Dermis microvascular lymphatic vessel endothelial cell (primary cell): ENCODE measurements around the gene TAGLN3. TPM values are rescaled to one million over a fixed set of nuclear protein-coding genes. Genes with fewer than 3 reads are reported as not detected.
"Not testable (repeated sequence)": the region's sequence is repeated elsewhere in the genome, so short reads cannot be mapped to it uniquely, and the experiment has no call there.

ENCODE experiments used
- DNase-seq, 2 donors: peaks; one replicate each; pipeline versions ENCODE4 v3.0.0 to v3.0.0-alpha.2; 2010; ENCODE audit warnings: low read depth in 2 of 2
- total RNA-seq: library from RNA; depleted of rRNA; stranded (reverse); fragments of >200 nt; gene quantifications from 2 replicates; pipeline ENCODE4 v1.2.1, GENCODE V29; 2014

Gene TAGLN3
- total RNA-seq, 1 donor from 2014 or later, result not detected

DNA sequence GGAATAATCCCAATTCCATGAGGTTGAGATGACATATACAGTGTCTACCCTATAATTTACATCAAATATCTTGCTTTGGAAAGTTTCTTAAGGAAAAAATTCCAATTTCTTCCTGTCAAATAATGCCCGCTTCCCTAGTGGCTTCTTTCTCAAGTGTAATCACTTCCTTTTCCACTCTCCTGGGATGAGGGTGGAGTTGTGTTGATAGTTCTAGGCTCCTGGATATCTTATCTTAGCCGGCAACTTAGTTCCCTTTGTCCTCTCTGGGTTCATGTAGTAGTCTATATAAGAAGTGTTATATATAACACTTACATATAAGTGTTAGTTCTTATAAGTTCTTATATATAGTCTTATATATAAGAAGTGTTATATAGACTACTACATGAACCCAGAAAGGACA is 10.9 kb downstream of the TAGLN3 start:
- no peak for DNase-seq

DNA sequence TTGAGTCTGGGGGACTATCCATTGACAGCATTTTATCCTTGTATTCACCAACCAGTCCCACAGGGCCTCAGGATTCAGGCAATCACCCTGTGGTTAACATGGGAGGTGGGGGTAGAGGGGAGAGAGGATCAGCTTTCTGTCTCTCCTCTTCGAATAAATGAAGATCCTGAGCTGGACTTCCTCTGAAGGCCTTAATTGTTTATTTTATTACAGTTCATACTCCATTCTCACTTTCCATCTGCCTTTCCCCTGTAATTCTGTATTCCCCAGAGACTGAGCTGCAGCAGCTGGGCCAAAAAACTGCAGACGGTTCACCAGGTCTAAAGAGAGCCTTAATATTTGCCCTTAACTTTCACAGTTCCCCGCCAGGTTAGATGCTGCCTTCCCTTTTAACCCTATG is 11.9 kb downstream of the TAGLN3 start:
- no peak for DNase-seq

DNA sequence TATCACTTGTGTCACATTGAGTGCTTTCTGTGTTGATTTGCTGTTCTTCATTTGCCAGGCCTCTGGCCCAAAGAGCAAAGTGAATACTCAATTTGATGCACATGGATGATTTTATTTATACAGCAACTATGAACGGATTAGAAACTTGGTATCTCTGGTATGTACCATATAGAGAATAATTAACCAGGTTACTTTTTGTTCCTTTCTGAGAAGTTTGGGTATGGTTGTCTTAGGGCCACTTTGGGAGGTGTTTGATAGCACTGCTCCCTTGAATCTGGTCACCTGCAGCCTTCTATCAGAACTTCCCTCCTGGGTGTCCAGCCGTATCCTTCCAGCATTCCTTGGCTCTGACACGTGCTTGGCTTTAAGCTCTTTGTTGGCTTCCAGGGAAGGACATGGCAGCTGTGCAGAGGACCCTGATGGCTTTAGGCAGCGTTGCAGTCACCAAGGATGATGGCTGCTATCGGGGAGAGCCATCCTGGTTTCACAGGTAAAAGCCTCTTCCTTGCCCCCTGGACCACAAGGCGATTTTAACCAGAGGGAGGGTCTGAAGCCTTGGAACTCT is 12.7 kb downstream of the TAGLN3 start:
- no peak for DNase-seq

DNA sequence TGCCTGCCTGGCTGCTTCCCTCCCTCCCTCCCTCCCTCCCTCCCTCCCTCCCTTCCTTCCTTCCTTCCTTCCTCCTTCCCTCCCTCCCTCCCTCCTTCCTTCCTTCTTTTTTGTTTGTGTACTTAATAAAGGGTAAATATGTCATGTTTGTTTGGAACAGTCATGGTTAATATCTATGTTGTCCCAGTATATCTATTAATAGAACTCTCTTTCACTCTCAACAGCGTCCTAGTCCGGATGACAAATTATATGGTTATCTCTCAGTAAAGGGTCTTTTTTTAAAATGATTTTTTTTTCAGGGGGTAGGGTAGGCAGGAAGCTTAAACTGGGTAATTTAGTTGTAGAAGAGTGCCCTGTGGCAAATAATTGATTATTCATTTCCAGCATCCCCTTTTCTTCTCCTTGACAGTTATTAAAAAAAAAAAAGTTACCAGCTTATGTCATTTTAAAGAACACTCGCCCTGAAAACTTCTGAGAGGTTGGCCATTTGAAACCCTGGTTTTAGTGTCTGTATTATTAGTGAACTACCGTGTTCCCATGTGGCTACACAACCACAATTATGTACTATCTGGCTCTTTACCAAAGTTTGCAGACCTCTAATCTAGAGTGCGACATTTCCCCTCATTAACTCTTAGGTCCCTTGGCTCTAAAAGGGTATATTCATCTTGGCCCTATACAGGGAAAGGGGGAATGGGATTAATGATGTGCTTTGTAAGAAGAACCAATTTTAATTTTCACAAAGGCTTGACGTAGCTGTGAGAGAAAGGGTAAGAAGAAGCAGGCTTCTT is 13.7 kb downstream of the TAGLN3 start:
- no peak for DNase-seq

DNA sequence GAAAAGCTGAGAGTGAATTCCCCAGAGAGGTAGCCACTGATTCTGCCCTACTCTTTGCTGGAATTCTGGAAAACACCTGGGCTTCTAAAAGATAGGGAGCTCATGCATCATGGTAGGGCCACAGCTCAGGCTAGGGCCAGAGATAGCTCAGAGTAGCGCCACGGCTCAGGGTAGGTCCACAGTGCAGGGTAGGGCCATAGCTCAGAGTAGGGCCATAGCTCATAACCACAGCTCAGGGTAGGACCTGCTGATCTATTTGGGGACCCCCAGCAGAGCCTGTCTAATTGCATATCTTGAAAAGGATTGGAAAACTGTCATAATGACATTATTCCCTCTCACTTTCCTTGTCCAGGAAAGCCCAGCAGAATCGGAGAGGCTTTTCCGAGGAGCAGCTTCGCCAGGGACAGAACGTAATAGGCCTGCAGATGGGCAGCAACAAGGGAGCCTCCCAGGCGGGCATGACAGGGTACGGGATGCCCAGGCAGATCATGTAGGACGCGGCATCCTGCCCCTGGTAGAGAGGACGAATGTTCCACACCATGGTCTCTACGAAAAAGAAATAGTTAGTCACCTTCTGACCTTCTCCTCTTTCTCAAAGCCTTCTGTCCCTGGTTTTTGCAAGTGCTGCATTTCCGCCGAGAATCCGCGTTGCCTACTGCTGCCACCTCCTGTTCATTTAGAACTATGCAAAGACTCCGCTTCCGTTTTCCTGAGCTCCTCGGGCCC is 14.5 kb downstream of the TAGLN3 start:
- DNase-seq, result peak; percentile 34 to 72

DNA sequence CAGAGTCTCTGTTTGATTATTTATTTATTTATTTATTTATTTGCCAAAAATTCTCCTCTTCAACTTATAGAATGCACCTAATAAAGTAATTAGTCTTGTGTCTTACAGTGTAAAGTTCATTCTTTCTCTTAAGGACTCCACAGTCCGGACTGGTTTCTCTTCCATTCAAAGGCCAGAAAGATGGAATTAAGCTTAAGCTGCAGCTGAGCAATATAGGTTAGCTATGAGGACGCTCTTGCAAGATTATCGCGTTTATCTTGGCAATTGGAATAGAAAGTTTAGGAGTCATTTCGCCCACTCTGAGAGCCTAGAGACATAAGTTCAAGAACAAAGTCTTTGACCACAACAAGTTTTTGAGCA is 15.0 kb downstream of the TAGLN3 start:
- DNase-seq, result no peak

DNA sequence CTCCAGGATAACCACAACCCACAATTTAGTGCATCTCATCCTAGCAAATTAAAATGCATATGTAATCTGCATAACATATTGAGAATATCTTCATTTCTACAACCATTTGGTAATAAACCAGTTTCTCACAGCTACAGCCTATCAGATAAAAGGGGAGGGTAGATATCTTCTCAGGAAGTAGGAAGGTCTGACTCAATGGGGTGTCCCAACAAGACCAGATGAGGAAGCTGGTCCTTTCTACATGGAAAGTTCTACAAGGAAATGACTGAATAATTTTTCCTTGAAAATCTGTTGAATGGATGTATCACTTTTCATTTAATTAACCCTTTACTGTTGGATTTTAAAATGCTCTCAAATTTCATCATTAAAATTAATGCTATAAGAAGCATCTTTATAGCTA is 18.4 kb downstream of the TAGLN3 start:
- DNase-seq, result no peak

DNA sequence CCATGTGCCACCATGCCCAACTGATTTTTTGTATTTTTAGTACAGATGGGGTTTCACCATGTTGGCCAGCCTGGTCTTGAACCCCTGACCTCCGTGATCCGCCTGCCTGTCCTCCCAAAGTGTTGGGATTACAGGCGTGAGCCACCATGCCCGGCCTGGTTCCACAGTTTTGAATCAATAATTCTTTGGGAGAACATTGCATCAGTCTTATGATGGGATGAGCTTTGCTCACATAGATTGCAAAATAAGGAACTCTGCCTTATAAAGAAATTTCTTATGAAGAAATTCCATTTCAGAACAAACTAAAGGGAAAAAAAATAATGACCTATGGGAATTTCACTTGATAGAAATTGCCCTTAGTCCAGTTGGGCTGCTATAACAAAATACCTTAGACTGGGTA is 20.0 kb downstream of the TAGLN3 start:
- no peak for DNase-seq

DNA sequence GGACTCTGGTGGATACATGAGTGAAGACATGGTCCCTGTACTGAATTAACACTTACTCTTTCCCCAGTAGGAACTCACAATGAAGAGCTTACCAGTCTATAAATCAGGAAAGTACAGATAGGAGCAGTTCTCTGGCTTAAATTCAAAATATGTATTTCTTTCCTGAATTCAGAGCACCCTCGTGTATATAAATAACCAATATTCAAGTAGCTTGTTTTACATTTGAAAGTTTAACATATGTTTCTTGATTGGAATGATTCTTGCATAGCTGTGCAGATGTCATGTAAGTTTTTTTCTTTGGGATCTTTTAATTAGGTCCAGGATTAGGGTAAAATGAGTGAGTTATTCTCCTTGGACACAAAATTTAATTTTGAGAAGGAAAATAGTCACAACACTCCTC is 21.0 kb downstream of the TAGLN3 start:
- no peak for DNase-seq

DNA sequence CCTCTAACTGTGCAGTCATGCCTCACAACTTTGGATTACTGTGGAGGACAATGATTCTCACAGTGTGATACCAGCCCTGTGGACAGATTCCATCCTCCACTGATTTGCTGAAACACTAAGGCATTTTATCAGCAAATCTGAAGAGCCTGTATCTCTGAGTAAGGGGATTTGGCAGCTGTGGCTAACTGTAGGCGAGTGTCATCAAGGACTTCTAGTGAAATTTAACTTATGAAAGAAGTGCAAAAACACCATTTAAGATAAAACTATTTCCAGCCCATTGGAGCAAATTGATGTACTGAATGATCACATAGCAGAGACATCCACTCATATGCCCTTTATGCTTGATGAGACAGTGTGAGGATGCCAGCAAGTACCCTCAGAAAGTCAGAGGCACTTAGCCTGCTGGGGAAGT is 22.0 kb downstream of the TAGLN3 start:
- DNase-seq, result no peak

DNA sequence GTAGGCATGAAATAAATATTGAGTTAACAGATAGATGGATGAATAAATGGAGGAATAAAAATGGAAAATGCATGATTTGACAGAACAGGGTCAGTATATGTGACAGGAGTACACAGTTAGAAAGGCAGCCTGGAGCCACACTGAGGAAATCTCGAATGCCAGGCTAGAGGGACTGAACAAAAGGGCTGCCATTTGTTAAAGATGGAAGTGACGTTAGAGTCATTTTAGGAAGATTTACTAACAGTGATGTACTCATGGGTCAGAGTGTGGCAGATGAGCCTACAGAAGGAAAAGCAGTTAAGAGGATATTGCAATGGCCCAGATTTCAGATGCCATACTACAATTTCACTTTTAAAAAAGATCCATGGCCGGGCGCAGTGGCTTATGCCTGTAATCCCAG is 28.4 kb downstream of the TAGLN3 start:
- no peak for DNase-seq

DNA sequence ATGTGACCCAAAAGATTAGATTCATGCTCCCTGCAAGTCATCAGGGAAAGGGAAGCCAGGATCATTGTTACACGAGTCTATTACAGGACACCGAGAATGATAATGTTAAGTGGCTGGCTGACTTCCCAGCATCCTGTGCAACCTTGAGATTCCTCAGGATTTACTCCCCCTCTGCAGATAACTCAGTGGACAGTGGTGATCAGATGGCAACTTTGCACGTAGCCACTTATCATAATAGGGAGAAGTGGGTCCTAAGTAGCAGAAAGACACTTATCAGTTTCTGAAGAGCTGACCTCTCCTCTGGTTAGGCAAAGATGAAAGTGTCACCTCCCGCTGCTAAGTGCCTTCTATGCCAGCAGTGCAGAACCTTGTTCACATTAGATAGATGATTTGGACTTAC is 29.1 kb downstream of the TAGLN3 start:
- DNase-seq, result no peak

DNA sequence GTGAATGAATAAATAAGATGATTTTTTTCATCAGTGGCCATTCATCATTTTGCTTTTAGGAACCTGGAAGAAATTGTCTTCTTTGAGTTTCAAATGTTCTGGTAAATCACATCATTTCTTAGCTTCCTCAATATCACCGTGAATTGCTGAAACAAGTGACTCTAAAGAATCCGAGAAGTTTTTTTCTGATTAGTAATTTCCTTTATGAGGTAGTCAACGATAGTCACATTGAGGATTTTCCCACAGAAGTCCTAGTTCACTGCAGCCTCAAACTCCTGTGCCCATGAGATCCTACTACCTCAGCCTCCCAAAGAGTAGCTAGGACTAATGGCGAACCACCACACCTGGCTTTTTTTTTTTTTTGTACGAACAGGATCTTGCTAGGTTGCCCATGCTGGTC is 32.2 kb downstream of the TAGLN3 start:
- no peak for DNase-seq

DNA sequence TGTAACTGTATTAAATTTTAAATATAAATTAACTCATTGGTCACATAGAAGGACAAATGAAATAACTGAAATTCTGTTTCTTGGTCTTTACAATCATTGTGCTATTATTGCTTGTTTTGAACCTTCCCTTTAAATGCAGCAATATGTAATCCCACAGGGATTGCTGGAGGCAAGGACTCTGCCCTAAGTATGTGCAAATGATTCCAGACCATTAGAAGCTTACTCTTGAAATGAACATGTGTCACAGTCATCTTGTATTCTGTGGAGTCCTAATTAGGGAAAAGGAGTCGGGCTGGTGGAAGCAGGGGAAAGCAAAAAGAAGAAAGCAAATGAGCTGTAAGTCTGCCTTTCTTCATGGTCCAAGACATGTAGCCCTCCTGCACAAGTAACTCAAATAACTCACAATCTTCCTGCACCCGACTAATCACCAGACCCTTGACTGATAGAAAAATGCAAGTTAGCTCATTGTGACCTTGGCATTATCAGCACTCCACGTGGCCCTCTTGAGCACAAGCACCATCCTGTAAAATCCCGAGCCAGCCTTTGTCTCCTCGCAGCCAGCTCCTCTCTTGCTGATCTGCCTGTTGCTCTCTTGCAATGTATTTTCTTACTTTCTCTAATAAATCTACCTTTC is 33.5 kb downstream of the TAGLN3 start:
- no peak for DNase-seq

DNA sequence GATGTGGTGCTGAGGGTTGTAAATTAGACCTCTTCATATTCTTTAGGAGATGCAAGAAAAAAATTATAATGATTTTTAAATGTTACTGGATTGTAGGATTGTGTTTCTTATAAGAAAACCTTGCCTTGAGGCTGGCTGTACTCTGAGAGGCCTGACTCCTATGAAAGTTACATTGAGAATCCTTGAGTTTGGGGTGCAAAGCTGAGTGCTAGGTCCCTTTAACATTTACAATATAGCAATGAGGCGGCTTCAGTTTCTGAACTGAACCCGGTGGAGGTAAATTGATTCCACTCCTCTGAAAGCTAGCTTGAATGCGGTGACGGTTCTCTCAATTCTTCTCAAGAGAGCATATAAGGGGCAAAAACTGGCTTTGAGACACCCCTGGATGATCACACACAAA is 35.7 kb downstream of the TAGLN3 start, which contains the start of gene TMPRSS7:
Gene TMPRSS7 (plus strand): TSS at position 301 of the 400 bp plus-strand sequence. CDS start 110 bp downstream, outside the sequence.
- DNase-seq, result no peak

DNA sequence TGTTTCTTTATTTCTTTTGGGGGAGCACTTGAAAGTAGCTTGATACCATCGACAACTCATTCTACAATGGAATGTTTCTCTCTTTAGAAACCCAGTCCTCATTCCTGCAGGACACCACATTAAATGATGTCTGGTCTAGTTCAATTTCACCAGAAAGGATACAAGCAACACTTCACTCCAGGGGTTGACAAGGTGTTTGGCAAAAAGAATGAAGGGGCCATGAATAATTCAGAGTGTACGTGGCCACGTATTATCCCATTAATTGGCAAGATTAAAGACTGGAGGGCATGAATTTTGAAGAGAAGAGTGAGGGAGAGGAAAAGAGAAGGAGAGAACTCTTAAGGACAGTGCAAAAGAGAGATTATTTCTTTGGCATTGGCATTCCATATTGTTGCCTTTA is 36.5 kb downstream of the TAGLN3 start:
- DNase-seq, result no peak

DNA sequence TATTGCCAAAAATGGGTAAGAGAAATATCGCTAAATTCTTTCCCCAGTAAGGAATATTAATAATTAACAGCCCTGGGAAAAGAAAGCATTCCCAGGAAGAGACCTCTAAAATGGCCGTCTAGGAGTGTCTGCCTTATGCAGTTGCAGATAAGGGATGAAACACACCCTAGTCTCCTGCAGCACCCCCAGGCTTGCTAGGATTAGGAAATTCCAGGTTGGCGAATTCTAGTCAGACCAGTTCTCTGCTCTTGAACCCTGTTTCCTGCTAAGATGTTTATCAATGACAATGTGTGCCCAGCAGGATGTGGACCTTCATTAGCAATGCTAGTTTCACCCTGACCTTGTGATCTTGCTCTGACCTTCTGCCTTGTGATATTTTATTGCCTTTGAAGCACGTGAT is 38.5 kb downstream of the TAGLN3 start:
- DNase-seq, result not testable (repeated sequence)

DNA sequence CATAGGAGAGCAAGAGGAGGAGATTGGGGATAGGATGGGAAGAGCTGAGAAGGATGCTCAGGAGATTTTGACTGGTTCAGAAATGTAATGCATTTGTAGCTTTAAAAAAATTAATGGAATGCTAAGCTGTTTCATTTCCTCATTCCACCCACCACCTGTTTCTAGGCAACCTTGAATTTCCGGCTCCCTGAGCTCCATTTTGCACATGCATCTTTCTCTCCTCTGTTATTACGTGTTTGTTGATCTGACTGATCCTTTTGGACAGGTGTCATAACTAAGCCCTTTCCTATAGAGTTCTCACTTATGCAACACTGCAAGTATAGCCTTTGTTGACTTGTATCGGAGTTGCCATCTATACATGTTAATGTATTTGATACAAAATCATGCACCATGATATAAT is 40.1 kb downstream of the TAGLN3 start:
- peak in 1 of 2 donors; percentile 9 for DNase-seq

DNA sequence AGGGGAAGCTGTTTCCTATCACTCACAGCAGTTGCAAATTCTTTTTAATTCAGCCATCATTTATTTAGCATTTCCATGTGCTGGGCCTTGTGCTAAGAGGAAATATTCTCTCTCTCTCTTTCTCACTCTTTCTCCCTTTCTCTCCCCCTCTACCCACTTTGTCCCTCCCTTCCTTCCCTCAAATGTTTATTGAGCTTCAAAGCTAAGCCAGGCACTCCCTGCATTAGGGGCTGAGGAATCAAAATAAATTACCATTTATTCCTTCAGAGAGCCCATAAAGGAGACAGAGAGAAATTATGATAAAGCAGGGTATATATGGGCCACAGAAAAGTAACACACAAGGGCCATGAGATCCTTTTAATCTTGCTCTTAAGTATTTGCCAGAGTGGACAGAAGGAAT is 42.6 kb downstream of the TAGLN3 start:
- DNase-seq, result no peak

DNA sequence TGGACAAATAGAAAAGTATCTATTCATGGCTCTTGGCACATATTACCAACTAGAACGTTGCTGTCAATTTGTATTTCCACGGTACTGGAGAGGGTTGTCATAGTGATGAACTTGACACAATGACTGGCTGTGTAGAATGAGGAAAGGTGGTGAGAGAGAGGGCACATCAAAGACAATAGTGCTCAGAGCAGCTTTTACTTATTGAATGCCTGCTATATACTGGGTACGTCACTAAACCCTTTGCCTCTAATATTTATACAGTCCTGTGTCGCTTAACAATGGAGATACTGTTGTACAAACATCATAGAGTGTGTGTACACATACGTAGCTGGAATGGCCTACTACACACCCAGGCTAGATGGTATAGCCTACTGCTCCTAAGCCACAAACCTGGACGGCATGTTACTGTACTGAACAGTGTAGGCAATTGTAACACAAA is 44.1 kb downstream of the TAGLN3 start:
- peak; percentile 75 to 85 for DNase-seq

DNA sequence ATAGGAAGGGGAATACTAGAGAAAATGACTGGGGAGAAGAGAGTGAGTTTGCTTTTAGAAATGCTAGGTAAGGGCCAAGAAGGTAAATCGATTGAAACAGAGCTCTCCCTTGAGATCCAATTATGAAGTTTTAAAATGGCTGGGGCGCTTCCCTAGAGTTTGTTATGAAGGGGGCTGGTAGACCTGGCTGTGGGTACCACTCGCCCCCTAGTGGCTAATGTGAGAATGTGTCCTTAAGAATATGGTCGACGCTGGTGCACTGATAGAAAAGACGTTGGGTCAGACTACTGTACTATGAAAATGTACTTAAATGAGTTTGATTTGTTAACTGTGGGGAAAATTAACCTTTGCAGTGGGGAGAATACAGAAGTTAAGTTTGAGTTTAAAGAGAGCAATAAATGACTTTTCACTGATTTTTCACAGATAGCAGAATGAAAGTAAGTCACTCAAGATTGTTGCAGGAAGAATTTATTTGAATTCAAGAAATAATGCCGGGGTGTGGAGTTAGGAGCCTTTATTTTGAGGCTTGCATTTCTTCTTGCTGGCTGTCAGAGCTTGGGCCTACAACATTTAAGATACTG is 45.0 kb downstream of the TAGLN3 start:
- peak; percentile 52 to 78 for DNase-seq

DNA sequence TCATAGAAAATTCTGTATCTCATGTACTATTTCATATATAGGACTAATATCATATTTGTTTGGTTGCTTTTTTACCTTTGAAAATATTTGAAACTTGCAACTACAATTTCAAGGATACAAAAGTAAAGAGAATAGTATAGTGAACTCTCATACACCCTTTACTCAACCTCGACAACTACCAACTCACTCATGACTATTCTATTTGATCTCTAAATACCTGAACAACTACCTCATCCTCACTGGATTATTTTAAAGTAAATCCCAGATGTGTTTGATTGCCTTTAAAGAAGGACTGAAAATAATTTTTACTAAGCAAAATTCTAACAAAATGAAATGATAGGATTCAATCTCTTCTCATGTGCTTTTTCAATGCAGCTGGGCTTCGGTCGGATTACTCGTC is 47.9 kb downstream of the TAGLN3 start:
- no peak for DNase-seq
